Measurements from ENCODE around the gene NDUFA12. TPM values are rescaled to one million over a fixed set of nuclear protein-coding genes. Genes with fewer than 3 reads are reported as not detected.
A peak's percentile ranks its signal among the peaks of the same experiment; 100 is the strongest.

The NDUFA12 gene
- total RNA-seq (2012; rRNA removed): 112 and 148 TPM in 2 replicates

DNA sequence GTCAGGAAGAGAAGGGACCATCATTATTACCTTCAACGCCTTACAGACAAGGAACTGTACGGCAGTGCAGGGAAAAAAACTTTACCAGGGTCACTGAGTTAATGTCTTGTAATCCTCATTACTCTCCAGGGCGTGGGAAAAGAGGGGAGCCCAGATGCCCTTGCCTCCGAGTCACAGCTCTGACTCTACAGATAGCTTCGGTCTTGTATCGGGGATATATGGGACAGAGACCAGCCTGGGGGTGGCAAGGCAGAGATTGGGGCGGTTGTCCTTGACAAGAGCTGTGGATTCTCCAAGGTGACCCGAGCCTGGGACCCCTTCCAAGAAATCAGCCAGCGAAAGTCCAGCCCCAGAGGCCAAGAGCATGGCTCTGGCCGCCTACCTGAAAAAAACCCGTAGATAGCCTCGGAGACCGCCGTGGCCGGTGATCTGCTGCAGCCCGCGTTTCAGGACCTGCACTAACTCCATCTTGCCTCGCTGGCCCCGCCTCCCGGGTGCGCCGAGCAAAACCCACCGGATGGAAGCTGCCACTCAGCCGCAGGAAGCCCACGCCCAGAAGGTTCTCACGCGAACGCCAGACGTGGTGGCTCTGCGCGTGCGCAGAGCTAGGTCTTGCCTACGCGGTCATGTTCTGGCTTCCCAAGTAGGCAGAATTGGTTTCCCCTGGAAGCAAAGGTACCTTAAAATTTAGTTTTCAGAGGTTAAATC lies at the start of gene NDUFA12:
Gene NDUFA12, minus strand, starts transcription at position 485 of the 708 bp plus-strand sequence. Its CDS starts 17 bp downstream, at position 468.
- Histone ChIP-seq H3K4me3 (ENCODE audit: low read length) (peak within 1 kb of the TSS; percentile 85), H3K9me3 (replicated peaks; ENCODE audit: low read length) (no peaks in the 10 kb centered on the region), H3K9ac (ENCODE audit: low read depth, low read length) (peak within 1 kb of the TSS; percentile 88), H3K4me1 (ENCODE audit: control insufficient read depth, insufficient read depth, low read length) (peaks cover 4% of the 10 kb centered on the region), H3K36me3 (ENCODE audit: insufficient read depth, low read length) (peaks cover 3% of the 10 kb centered on the region), H3K4me2 (ENCODE audit: low read length) (peak within 1 kb of the TSS; percentile 83), H3K27me3 (ENCODE audit: control insufficient read depth, insufficient read depth, low read length) (no peaks in the 10 kb centered on the region)

DNA sequence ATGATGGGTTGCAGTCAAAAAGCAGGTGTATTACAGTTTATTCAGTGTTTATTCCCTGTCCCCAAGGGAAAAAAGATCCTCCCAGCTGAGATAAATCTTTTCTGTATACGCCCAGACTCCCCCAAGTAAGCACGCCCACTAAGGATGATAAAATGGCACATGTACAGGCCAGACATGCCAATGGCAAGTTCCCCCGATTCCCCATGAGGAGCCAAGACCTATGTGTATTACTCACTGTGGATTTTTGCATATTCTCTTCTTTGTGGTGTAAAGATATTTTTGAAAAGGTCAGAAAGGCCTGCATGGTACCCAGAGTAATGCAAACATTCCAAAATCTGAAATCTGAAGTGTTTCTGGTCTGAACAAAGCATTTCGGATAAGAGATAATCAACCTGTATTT lies 47.7 kb upstream of the NDUFA12 start:
- Histone ChIP-seq H3K9ac (ENCODE audit: low read depth, low read length) (no peak overlapping the region), H3K36me3 (ENCODE audit: insufficient read depth, low read length) (peaks cover 23% of the 10 kb centered on the region), H3K4me1 (ENCODE audit: control insufficient read depth, insufficient read depth, low read length) (no peaks in the 10 kb centered on the region), H3K4me3 (ENCODE audit: low read length) (no peak overlapping the region), H3K4me2 (ENCODE audit: low read length) (no peak overlapping the region), H3K27me3 (ENCODE audit: control insufficient read depth, insufficient read depth, low read length) (no peaks in the 10 kb centered on the region), H3K9me3 (replicated peaks; ENCODE audit: low read length) (no peaks in the 10 kb centered on the region)

DNA sequence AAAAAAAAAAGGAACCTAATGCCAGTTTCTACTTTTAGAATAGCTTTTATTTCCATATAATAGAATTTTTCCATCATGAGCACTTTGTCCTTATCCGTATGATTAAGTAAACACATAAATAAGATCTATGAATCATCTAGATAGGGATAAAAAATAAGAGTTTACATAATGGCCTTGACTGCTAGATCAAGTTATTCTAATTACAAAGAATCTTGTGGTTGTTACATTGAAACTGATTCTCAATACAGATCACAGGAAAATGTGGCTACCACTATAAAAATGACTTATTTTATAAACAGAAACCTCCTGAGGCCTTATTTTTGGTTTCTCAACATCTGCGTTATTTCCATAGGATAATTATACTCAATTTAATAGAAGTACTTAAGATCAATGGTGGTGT lies 34.4 kb upstream of the NDUFA12 start:
- Histone ChIP-seq H3K9ac (ENCODE audit: low read depth, low read length) (no peak overlapping the region), H3K27me3 (ENCODE audit: control insufficient read depth, insufficient read depth, low read length) (no peaks in the 10 kb centered on the region), H3K36me3 (ENCODE audit: insufficient read depth, low read length) (peaks cover 21% of the 10 kb centered on the region), H3K4me2 (ENCODE audit: low read length) (no peak overlapping the region), H3K4me3 (ENCODE audit: low read length) (no peak overlapping the region), H3K9me3 (replicated peaks; ENCODE audit: low read length) (no peaks in the 10 kb centered on the region), H3K4me1 (ENCODE audit: control insufficient read depth, insufficient read depth, low read length) (no peaks in the 10 kb centered on the region)

DNA sequence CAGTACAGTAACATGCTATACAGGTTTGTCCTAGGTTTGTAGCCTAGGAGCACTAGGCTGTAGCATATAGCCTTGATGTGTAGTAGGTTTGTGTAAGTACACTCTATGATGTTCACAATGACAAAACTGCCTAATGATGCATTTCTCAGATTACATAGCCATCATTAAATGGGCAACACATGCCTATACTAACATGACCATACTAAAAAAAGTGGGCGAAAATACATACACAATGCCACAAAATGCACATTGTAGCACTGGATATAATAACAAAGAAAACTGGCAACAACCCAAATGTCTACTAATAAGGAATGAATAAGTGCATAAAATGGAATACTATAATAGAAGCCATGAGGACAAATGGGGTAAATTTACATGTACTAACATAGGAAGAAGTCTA lies 31.3 kb upstream of the NDUFA12 start:
- Histone ChIP-seq H3K9ac (ENCODE audit: low read depth, low read length) (no peak overlapping the region), H3K4me2 (ENCODE audit: low read length) (no peak overlapping the region), H3K27me3 (ENCODE audit: control insufficient read depth, insufficient read depth, low read length) (no peaks in the 10 kb centered on the region), H3K4me1 (ENCODE audit: control insufficient read depth, insufficient read depth, low read length) (no peaks in the 10 kb centered on the region), H3K36me3 (ENCODE audit: insufficient read depth, low read length) (peaks cover 19% of the 10 kb centered on the region), H3K4me3 (ENCODE audit: low read length) (no peak overlapping the region), H3K9me3 (replicated peaks; ENCODE audit: low read length) (no peaks in the 10 kb centered on the region)

DNA sequence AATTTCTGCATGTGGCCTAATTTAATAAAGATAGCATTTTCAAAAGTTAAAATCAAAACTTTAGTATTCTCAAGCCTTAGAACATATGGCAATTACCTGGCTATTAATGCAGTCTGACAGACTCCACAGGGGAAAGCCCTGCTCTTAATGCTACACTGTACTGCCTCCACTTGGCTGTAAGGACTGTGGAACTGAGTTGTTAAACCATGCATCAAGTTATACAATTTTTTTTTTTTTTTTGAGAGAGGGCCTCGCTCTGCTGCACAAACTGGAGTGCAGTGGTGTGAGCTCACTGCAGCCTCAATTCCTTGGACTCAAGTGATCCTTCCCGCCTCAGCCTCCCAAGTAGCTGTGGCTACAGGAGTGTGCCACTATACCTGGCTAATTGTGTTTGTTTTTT lies 19.0 kb upstream of the NDUFA12 start:
- Histone ChIP-seq H3K4me2 (ENCODE audit: low read length) (no peak overlapping the region), H3K4me3 (ENCODE audit: low read length) (no peak overlapping the region), H3K27me3 (ENCODE audit: control insufficient read depth, insufficient read depth, low read length) (no peaks in the 10 kb centered on the region), H3K4me1 (ENCODE audit: control insufficient read depth, insufficient read depth, low read length) (no peaks in the 10 kb centered on the region), H3K9me3 (replicated peaks; ENCODE audit: low read length) (no peaks in the 10 kb centered on the region), H3K9ac (ENCODE audit: low read depth, low read length) (no peak overlapping the region), H3K36me3 (ENCODE audit: insufficient read depth, low read length) (peaks cover 9% of the 10 kb centered on the region)

DNA sequence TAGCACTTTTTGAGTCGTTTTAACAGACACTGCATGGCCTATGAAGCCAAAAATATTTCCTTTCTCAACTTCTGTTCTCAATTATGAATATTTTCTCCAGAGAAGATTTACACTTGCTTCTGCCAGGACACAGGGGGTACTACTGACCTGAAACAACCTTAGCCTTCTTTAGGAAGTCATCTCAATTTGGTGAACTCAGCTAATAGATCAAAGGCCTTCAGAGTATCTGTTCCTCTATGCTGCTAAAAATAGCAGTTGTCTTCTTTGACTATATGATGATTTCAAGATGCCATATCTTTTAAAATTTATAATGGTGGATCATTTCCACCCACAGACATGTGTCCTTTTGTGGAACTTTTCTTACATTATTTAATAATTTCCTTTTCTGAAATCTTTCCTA lies 14.0 kb upstream of the NDUFA12 start:
- H3K36me3 ChIP-seq (ENCODE audit: insufficient read depth, low read length): no peaks in the 10 kb centered on the region

DNA sequence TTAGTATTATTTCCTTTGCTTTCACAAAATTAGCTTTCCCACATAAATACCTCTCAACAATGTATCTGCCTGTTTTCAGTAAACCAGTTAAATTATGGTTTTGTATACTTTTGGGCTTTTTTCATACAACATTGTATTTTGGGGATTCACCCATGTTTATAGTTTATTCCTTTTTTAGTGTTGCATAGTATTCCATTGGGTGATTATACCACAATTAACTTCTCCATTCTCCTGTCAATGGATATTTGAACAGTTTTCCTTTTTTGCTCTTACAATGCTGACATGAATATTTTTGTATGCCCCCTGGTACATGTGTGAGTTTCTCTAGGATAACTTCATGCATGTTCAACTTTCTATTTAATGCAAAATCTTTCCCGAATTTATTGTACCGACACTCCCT lies 12.6 kb upstream of the NDUFA12 start:
- Histone ChIP-seq H3K4me2 (ENCODE audit: low read length) (no peak overlapping the region), H3K4me3 (ENCODE audit: low read length) (no peak overlapping the region), H3K36me3 (ENCODE audit: insufficient read depth, low read length) (no peaks in the 10 kb centered on the region), H3K27me3 (ENCODE audit: control insufficient read depth, insufficient read depth, low read length) (no peaks in the 10 kb centered on the region), H3K9ac (ENCODE audit: low read depth, low read length) (no peak overlapping the region), H3K9me3 (replicated peaks; ENCODE audit: low read length) (no peaks in the 10 kb centered on the region), H3K4me1 (ENCODE audit: control insufficient read depth, insufficient read depth, low read length) (no peaks in the 10 kb centered on the region)

More for the DNA sequence above, 14.0 kb upstream of the NDUFA12 start:
- Histone ChIP-seq H3K27me3 (ENCODE audit: control insufficient read depth, insufficient read depth, low read length) (no peaks in the 10 kb centered on the region), H3K4me1 (ENCODE audit: control insufficient read depth, insufficient read depth, low read length) (no peaks in the 10 kb centered on the region), H3K9me3 (replicated peaks; ENCODE audit: low read length) (no peaks in the 10 kb centered on the region), H3K9ac (ENCODE audit: low read depth, low read length) (no peak overlapping the region), H3K4me3 (ENCODE audit: low read length) (no peak overlapping the region), H3K4me2 (ENCODE audit: low read length) (no peak overlapping the region)

DNA sequence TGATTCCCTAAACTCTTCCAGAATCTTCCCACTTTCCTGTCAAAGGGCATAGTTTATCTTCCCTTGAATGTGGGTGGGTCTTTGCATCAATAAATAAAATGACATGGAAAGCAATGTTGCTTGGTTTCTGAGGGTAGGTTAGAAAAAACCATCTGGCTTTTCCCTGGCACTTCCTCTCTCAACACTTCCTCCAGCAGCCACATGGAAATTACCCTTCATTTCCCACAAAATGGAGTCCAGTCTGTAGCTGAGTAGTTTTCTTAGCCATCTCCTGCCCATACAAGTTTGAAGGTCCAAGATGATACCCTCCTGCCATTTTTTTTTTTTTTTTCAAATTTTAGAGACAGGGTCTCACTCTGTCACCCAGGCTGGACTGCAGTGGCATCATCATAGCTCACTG lies 11.1 kb upstream of the NDUFA12 start:
- no peak overlapping the region for H3K4me3 ChIP-seq (ENCODE audit: low read length)
- no peaks in the 10 kb centered on the region for H3K27me3 ChIP-seq (ENCODE audit: control insufficient read depth, insufficient read depth, low read length)
- H3K9me3 ChIP-seq (replicated peaks; ENCODE audit: low read length): no peaks in the 10 kb centered on the region

DNA sequence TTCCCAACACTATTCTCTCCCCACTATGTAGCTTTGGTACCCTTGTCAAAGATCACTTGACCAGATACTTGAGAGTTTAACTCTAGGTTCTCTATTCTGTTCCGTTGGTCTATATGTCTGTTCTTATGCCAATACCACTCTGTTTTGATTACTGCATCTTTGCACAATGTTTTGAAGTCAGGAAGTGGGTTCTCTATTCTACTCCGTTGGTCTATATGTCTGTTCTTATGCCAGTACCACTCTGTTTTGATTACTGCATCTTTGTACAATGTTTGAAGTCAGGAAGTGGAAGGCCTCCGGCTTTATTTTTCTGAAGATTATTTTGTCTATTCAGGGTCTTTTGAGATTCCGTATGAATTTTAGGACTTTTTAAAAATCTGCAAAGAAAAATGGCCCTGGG lies 2.7 kb upstream of the NDUFA12 start:
- peaks cover under 1% of the 10 kb centered on the region for H3K36me3 ChIP-seq (ENCODE audit: insufficient read depth, low read length)
- no peak overlapping the region for H3K4me2 ChIP-seq (ENCODE audit: low read length)
- no peak overlapping the region for H3K4me3 ChIP-seq (ENCODE audit: low read length)
- no peaks in the 10 kb centered on the region for H3K9me3 ChIP-seq (replicated peaks; ENCODE audit: low read length)
- no peak overlapping the region for H3K9ac ChIP-seq (ENCODE audit: low read depth, low read length)
- H3K27me3 ChIP-seq (ENCODE audit: control insufficient read depth, insufficient read depth, low read length): no peaks in the 10 kb centered on the region
- H3K4me1 ChIP-seq (ENCODE audit: control insufficient read depth, insufficient read depth, low read length): peaks cover 4% of the 10 kb centered on the region

More for the DNA sequence above, 11.1 kb upstream of the NDUFA12 start:
- no peak overlapping the region for H3K4me2 ChIP-seq (ENCODE audit: low read length)
- no peaks in the 10 kb centered on the region for H3K36me3 ChIP-seq (ENCODE audit: insufficient read depth, low read length)
- H3K9ac ChIP-seq (ENCODE audit: low read depth, low read length): no peak overlapping the region
- H3K4me1 ChIP-seq (ENCODE audit: control insufficient read depth, insufficient read depth, low read length): no peaks in the 10 kb centered on the region

DNA sequence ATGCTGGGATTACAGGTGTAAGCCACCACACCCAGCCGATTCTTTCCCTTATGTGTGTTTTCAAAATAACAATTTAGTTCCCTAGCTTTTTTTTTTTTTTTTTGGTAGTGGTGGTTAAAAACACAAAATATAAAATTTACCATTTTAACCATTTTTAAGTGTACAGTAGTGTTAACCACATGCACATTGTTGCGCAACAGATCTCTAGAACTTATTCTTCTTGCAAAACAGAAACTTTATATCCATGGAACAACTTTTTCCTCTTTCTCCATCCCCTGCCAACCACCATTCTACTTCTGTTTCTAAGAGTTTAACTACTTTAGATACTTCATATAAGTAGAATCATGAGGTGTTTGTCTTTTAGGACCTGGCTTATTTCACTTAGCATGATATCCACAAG lies 1.1 kb upstream of the NDUFA12 start:
- Histone ChIP-seq H3K4me1 (ENCODE audit: control insufficient read depth, insufficient read depth, low read length) (peaks cover 4% of the 10 kb centered on the region), H3K9ac (ENCODE audit: low read depth, low read length) (no peak overlapping the region), H3K4me2 (ENCODE audit: low read length) (no peak overlapping the region), H3K27me3 (ENCODE audit: control insufficient read depth, insufficient read depth, low read length) (no peaks in the 10 kb centered on the region), H3K9me3 (replicated peaks; ENCODE audit: low read length) (no peaks in the 10 kb centered on the region), H3K36me3 (ENCODE audit: insufficient read depth, low read length) (peaks cover 3% of the 10 kb centered on the region), H3K4me3 (ENCODE audit: low read length) (no peak overlapping the region)

DNA sequence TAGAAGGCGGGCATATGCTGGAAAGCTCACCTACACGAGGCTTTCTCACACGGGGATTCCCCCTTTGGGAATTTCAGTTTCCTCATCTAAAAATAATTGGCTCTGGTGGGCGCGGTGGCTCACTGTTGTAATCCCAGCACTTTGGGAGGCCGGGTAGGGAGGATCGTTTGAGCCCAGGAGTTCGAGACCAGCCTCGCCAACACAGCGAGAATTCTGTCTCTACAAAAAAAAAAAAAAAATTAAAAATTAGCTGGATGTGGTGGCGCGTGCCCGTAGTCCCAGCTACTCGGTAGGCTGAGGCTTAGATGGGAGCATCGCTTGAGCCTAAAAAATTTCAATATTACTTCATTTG lies 400 bp upstream of the NDUFA12 start:
- Histone ChIP-seq H3K9ac (ENCODE audit: low read depth, low read length) (peak overlapping the region; percentile 52), H3K4me1 (ENCODE audit: control insufficient read depth, insufficient read depth, low read length) (peaks cover 4% of the 10 kb centered on the region)

DNA sequence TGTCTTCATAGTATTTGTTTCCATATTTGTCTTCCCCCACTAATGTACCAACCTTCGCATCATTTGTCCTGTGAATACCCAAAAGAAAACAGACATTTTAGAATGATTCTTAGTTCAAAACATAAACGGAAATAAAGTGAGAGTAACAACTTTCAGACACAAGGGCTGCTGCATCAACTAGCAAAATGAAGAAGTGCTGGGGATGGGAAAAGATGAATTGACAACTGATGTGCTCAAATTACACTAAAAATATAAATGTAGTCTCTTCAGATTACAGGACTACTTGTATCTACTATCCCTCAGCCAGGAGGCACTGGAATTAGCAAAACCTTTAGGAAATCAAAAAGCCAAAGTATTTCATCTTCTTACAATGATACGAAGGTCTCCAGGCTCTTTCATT lies 743 bp downstream of the NDUFA12 start:
- H3K27me3 ChIP-seq (ENCODE audit: control insufficient read depth, insufficient read depth, low read length): no peaks in the 10 kb centered on the region
- peaks cover 3% of the 10 kb centered on the region for H3K36me3 ChIP-seq (ENCODE audit: insufficient read depth, low read length)
- H3K4me2 ChIP-seq (ENCODE audit: low read length): peak overlapping the region; percentile 83
- peak overlapping the region; percentile 85 for H3K4me3 ChIP-seq (ENCODE audit: low read length)
- H3K4me1 ChIP-seq (ENCODE audit: control insufficient read depth, insufficient read depth, low read length): peaks cover 4% of the 10 kb centered on the region
- peak overlapping the region; percentile 88 for H3K9ac ChIP-seq (ENCODE audit: low read depth, low read length)
- no peaks in the 10 kb centered on the region for H3K9me3 ChIP-seq (replicated peaks; ENCODE audit: low read length)

More for the DNA sequence above, 400 bp upstream of the NDUFA12 start:
- Histone ChIP-seq H3K27me3 (ENCODE audit: control insufficient read depth, insufficient read depth, low read length) (no peaks in the 10 kb centered on the region), H3K9me3 (replicated peaks; ENCODE audit: low read length) (no peaks in the 10 kb centered on the region), H3K4me2 (ENCODE audit: low read length) (peak overlapping the region; percentile 83), H3K36me3 (ENCODE audit: insufficient read depth, low read length) (peaks cover 3% of the 10 kb centered on the region), H3K4me3 (ENCODE audit: low read length) (peak overlapping the region; percentile 85)
